SIG-M5 treated with dmso at 0.1 percent for 504 hours (cell line): ENCODE measurements around the gene SLC22A16.

ENCODE experiments used
- DNase-seq: peaks from one replicate; lab custom pipeline; 2025; ENCODE audit not compliant: unreplicated experiment; lab: John Stamatoyannopoulos, UW

Gene SLC22A16

DNA sequence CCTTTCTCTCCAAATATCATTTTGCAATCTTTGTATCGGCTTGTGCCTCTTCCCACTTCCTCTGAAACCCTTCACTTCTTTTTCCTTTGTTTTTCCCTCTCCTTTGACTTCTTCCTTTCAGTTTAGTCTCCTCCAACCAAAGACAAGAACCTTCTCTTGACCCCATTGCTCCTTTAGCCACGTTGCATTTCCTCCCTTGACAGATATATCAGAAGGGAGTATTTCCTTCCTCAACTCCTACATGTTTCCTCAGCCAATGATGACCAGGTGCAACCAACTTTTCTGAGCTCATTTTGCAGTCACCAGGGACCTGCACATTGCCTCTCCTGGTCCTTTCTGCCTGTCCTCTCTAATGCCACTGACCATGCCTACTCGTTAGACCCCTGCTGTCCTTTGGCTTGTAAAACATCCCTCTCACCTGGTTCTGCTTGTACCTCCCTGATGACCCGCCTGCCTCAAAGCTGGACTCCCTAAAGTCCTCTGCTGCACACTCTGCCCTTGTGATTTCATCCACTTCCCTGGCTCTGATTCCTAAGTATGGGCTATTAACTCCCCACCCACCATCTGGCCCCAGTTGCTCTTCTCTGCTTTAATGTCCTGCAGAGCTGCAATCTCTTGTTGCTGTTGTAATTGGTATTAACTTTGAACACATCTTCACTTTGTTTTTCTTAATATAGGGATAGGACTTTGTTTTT, 27.4 kb downstream of the SLC22A16 start:
- DNase-seq, result peak; percentile 61

DNA sequence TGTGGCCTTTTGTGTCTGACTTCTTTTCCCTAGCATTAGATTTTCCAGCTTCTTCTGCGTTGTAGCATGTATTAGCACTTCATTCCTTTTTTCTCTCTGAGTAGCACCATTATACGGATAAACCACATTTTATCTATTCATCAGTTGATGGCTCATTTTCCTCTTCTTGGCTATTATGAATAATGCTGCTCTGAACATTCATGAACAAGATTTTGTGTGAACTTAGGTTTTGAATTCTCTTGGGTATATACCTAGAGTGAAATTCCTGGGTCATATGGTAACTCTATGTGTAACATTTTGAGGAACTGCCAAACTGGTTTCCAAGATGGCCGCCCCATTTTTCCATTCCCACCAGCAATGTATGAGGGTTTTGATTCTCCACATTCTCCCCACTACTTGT, 28.7 kb downstream of the SLC22A16 start:
- DNase-seq, result no peak

DNA sequence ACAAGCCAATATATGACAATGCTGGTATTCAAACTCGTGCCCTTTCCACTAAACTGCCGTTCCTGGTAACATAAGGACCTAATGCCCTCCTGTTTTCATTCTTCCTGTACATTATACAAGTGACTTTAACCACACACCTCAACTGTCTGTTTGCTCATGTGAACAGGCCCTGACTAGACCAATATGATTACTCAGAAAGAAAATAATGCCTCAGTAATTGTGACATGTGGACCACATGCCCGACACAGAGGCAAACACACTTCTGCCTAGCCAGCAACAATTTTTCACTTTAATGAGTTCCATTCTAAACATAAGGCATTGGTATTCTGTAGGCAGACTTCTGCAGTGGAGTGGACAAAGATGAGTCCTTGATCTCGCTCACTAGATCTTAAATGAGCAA, 30.0 kb downstream of the SLC22A16 start:
- no peak for DNase-seq

- DNase-seq, result no peak
Observed at GRCh38 chr6:110440026-110440425, 36.4 kb downstream of the SLC22A16 start.

- no peak for DNase-seq
Observed at GRCh38 chr6:110439356-110439755, 37.1 kb downstream of the SLC22A16 start.

DNA sequence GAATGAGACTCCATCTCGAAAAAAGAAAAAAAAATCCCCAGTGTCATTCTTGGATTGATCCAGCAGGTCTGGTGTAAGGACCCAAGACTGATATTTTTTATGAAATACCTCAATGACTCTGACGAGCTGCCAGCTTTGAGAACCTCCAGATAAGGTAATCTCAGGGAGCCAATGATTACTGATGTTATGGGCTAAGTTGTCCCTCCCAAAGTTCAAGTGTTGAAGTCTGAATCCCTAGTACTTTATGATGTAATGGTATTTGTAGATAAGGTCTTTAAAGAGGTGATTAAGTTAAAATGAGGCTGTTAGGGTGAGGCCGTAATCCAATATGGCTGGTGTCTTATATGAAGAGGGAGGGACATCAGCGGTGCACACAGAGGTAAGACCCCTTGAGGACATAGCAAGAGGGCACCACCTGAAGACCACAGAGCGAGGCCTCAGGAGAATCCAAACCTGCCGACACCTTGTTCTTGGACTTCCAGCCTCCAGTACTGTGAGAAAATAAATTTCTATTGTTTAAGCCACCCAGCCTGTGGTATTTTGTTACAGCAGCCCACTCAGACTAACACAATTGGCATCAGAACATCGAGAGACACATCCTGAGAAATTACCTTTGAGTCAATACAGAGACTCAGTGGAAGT, 41.3 kb downstream of the SLC22A16 start:
- no peak for DNase-seq

- DNase-seq, result peak; percentile 86
Observed at GRCh38 chr6:110432285-110432900, 44.0 kb downstream of the SLC22A16 start.

- no peak for DNase-seq
Observed at GRCh38 chr6:110430741-110431140, 45.7 kb downstream of the SLC22A16 start.

GRCh38 chr6:110430236-110430635, 46.2 kb downstream of the SLC22A16 start:
- DNase-seq, result no peak

DNA sequence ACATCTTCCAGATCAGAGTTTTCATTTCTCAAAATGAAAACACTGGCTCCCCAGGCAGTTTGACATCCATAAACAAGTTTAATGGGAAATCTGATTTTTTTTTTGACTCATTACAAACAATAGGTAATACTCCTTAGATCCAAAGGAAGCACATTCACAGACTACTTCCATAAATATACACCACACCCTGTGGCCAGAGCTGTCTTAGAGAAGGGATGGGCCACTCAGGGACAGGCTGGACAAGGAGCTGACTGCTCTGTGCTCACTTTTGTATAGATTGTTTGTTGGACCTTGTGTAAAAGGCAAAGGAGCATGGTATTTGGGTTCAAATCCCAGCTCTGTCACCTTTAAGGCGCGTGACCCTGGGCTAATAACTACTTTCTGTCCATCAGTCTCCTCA, 48.3 kb downstream of the SLC22A16 start:
- DNase-seq, result no peak

- DNase-seq, result no peak
Observed at GRCh38 chr6:110425816-110426215, 50.6 kb downstream of the SLC22A16 start.

DNA sequence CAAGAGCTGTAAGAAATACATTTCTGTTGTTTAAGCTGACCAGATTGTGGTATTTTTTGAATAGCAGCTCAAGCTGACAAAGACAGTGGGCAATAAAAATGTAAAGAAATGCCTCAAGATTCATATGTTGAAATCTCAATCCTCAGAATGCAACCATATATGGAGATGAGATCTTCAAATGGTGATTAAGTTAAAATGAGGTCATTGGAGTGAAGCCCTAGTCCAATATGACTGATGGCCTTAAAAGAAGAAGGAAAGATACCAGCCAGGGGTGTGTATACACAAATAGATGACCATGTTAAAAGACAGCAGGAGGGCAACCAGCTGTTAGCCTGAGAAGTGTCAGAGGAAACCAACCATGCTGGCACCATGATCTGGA, 54.0 kb downstream of the SLC22A16 start:
- peak; percentile 43 for DNase-seq

GRCh38 chr6:110421749-110422443, 54.5 kb downstream of the SLC22A16 start:
- DNase-seq, result peak; percentile 70

GRCh38 chr6:110419028-110419739, 57.2 kb downstream of the SLC22A16 start:
- no peak for DNase-seq

DNA sequence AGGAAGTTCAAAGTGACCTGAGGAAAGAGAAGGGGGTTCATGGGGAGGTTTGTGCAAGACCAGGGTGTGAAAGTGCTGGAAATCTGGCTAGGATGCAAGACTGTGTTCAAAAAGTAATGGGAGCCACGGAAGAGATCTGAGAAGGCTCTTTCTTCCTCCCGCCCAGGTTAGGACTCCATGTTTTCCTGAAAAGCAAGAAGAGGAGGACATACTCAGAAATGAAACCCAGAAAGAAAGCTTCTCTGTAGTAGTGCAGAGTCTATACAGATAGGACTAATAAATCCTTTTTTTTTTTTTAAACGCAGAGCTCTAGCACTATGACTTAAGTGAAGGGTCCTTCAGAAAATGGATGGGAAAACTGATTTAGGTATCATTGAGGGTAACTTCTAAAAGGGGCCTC, 57.8 kb downstream of the SLC22A16 start:
- no peak for DNase-seq

DNA sequence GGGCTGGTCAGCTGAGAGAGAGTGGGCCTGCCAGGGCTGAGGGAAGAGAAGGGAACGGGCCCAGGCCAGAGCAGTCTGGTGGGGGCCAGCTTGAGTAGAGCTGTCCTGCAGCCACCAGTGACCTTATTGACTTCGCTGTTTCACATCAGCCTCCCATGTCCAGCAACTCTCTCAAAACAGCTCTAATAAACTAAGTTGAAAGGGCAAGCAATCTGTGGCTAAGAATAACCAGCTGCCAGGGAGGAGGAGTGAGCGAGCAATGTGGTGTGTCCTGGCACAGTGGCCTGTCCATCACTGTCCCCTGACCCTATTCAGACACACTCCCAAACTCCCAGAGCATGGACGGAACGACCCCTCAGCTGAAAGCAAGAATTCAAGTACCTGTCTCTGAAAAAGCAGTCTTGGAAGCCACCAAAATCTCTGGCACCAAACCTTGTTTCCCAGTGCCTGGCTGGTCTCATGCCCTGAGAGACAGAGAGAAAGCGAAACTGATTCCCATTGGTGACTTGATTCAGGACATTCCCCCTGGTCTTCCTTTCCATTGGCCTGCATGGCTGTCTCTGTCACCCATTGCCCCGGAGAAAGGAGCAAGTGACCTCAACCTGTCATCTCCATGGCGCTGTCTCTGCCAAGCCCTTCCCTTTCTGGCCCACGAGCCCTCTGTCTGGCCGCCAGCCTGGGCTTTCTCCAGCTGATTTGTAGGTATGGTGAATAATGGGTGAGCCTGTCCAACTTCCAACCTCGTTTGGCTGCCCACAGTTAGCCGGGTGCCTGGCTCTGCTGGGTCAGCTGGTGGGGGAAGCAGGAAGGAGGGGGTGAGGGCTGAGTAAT, 61.1 kb downstream of the SLC22A16 start, which contains the start of gene DDO:
Gene DDO (minus strand): TSS at position 490 of the 831 bp plus-strand sequence. CDS start 2,113 bp downstream, outside the sequence.
- no peak for DNase-seq

GRCh38 chr6:110414669-110415068, 61.7 kb downstream of the SLC22A16 start:
- no peak for DNase-seq

DNA sequence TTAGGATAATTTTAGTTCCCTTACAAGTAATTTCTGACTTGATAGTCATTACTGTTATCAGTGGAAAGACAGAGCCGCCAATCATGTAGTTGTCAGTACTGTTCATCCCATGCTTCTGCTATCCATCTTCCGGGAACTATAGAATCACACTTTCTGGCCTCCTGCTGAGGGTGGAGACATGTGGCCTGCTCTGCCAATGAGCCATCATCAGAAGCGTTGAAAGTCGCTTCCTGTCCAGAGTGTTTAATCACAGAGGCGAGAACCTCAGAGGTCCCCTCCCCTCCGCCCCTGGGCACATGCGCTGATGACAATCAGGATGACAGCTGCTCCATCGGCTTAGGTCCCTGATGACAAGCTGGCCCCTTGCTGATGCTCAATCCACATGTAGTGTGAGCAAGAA, 64.1 kb downstream of the SLC22A16 start:
- DNase-seq, result no peak

DNA sequence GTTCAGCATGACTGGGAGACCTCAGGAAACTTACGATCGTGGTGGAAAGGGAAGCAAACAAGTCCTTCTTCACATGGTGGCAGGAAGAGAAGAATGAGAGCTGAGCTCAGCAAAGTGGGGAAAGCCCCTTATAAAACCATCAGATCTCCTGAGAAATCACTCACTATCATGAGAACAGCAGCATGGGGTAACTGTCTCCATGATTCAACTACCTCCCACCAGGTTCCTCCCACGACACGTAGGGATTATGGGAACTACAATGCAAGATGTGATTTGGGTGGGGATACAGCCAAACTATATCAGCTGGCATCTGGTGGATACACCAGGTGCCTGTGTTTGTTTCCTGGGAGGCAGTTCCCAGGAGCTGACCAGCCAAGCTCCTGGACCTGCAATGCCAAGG, 65.9 kb downstream of the SLC22A16 start:
- DNase-seq, result no peak

GRCh38 chr6:110409794-110410193, 66.6 kb downstream of the SLC22A16 start:
- no peak for DNase-seq
